ENCODE results near the gene AGAP3.

GRCh38 chr7:151133986-151134742, 47.9 kb downstream of the AGAP3 start:
- TF ChIP-seq CTCF (conservative IDR thresholded peaks at IDR 0.05; ENCODE audit: low read depth, low read length) (no peak), EZH2 (IDR thresholded peaks at IDR 0.05; ENCODE audit: borderline replicate concordance, low read depth, low read length, poor library complexity, severe bottlenecking) (no peak)
